ENCODE results near the gene SNX2.

The SNX2 gene

GRCh38 chr5:122741681-122742080, 33.2 kb upstream of the SNX2 start:
- no peak for DNase-seq (ENCODE audit: low spot score)
- no peak for TF ChIP-seq CTCF (IDR thresholded peaks at IDR 0.05; ENCODE audit: borderline replicate concordance, control extremely low read depth, extremely low read depth, insufficient read depth, missing control alignments)
- in situ Hi-C loops (cut with MboI; ENCODE audit: low sequenced_read_pairs, unreplicated experiment): no loop called here

- no peak for TF ChIP-seq CTCF (IDR thresholded peaks at IDR 0.05; ENCODE audit: borderline replicate concordance, control extremely low read depth, extremely low read depth, insufficient read depth, missing control alignments)
- DNase-seq (ENCODE audit: low spot score): no peak
- in situ Hi-C loops (cut with MboI; ENCODE audit: low sequenced_read_pairs, unreplicated experiment): no loop called here
Measured at GRCh38 chr5:122743261-122743660, 31.6 kb upstream of the SNX2 start.

- no peak for TF ChIP-seq CTCF (IDR thresholded peaks at IDR 0.05; ENCODE audit: borderline replicate concordance, control extremely low read depth, extremely low read depth, insufficient read depth, missing control alignments)
- no peak for DNase-seq (ENCODE audit: low spot score)
- in situ Hi-C loops (cut with MboI; ENCODE audit: low sequenced_read_pairs, unreplicated experiment): no loop called here
Measured at GRCh38 chr5:122745597-122745996, 29.3 kb upstream of the SNX2 start.

GRCh38 chr5:122749886-122750285, 25.0 kb upstream of the SNX2 start:
- TF ChIP-seq CTCF (IDR thresholded peaks at IDR 0.05; ENCODE audit: borderline replicate concordance, control extremely low read depth, extremely low read depth, insufficient read depth, missing control alignments): no peak
- in situ Hi-C loops (cut with MboI; ENCODE audit: low sequenced_read_pairs, unreplicated experiment): no loop called here
- DNase-seq (ENCODE audit: low spot score): no peak

GRCh38 chr5:122751293-122751782, 23.5 kb upstream of the SNX2 start:
- DNase-seq (ENCODE audit: low spot score): no peak
- no peak for TF ChIP-seq CTCF (IDR thresholded peaks at IDR 0.05; ENCODE audit: borderline replicate concordance, control extremely low read depth, extremely low read depth, insufficient read depth, missing control alignments)
- in situ Hi-C loops (cut with MboI; ENCODE audit: low sequenced_read_pairs, unreplicated experiment): no loop called here

GRCh38 chr5:122753500-122753899, 21.4 kb upstream of the SNX2 start:
- DNase-seq (ENCODE audit: low spot score): no peak
- no peak for TF ChIP-seq CTCF (IDR thresholded peaks at IDR 0.05; ENCODE audit: borderline replicate concordance, control extremely low read depth, extremely low read depth, insufficient read depth, missing control alignments)
- in situ Hi-C loops (cut with MboI; ENCODE audit: low sequenced_read_pairs, unreplicated experiment): no loop called here

- TF ChIP-seq CTCF (IDR thresholded peaks at IDR 0.05; ENCODE audit: borderline replicate concordance, control extremely low read depth, extremely low read depth, insufficient read depth, missing control alignments): no peak
- in situ Hi-C loops (cut with MboI; ENCODE audit: low sequenced_read_pairs, unreplicated experiment): no loop called here
- DNase-seq (ENCODE audit: low spot score): no peak
Measured at GRCh38 chr5:122755783-122756182, 19.1 kb upstream of the SNX2 start.
